A375 (cell line): ENCODE measurements around the gene CANX. TPM values are rescaled to one million over a fixed set of nuclear protein-coding genes. Genes with fewer than 3 reads are reported as not detected.

Source experiments
- total RNA-seq: library from RNA; depleted of rRNA; stranded (reverse); fragments of >200 nt; shearing (Covaris generic); gene quantifications from 2 replicates; pipeline ENCODE4 v1.2.3, GENCODE V29; 2014; rRNA removed

The CANX gene, protein sequence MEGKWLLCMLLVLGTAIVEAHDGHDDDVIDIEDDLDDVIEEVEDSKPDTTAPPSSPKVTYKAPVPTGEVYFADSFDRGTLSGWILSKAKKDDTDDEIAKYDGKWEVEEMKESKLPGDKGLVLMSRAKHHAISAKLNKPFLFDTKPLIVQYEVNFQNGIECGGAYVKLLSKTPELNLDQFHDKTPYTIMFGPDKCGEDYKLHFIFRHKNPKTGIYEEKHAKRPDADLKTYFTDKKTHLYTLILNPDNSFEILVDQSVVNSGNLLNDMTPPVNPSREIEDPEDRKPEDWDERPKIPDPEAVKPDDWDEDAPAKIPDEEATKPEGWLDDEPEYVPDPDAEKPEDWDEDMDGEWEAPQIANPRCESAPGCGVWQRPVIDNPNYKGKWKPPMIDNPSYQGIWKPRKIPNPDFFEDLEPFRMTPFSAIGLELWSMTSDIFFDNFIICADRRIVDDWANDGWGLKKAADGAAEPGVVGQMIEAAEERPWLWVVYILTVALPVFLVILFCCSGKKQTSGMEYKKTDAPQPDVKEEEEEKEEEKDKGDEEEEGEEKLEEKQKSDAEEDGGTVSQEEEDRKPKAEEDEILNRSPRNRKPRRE
- 338 and 380 TPM in 2 replicates for total RNA-seq

GRCh38 chr5:179698935-179699615, at the start of gene CANX:
CANX (plus strand) TSS chr5:179698967; CDS start chr5:179705682, 6,715 bp downstream.

GRCh38 chr5:179680780-179681401, 17.9 kb upstream of the CANX start, which contains the start of gene CBY3:
CBY3 (minus strand) TSS chr5:179681034; CDS start chr5:179680918, 116 bp downstream.

DNA sequence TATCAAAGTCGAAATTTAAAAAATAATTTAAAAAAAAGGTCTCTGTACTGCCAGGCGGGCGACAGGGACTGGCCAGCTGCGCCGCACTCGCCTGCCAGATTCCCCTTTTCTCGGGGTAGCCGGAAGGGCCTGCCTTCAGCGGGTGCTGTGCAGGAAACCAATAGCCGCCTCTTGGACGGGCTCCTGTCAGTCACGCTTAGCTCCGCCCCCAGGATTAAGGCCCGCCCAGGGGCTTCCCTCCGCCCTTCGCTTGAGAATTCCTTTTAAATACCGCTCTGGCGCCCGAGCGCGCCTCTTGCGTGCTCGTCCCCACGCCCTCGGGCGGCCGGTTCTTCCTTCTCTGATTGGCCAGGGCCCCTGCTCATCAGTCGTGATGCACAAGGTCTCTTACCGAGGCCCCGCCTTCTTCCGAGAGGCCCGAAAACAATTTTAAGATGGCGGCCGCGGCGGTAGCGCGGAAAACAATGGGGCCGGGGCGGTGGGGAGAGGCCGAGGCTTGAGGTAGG, 33.7 kb downstream of the CANX start, which contains the start of gene MAML1:
Gene MAML1 (plus strand): TSS at position 411 of the 506 bp plus-strand sequence. CDS start 291 bp downstream, outside the sequence.

Other genes with a start within 250 kb of the CANX start
- gene RUFY1, start 148.4 kb upstream of the CANX start, total RNA-seq, result 40.6 and 48.9 TPM in 2 replicates
- 698 and 794 TPM in 2 replicates for gene HNRNPH1, start 75.3 kb upstream of the CANX start, total RNA-seq
- gene CBY3, start 17.9 kb upstream of the CANX start, total RNA-seq, result not detected in 2 replicates
- 10.1 and 12.6 TPM in 2 replicates for gene MAML1, start 33.9 kb downstream of the CANX start, total RNA-seq
- 1.2 TPM in 1 of 2 replicates, not detected in the other for gene LTC4S, start 95.0 kb downstream of the CANX start, total RNA-seq
- 130 and 148 TPM in 2 replicates for gene MGAT4B, start 107.9 kb downstream of the CANX start, total RNA-seq
- gene SQSTM1, start 121.9 kb downstream of the CANX start, total RNA-seq, result 288 and 310 TPM in 2 replicates
- 15.5 and 19.2 TPM in 2 replicates for gene MRNIP, start 159.8 kb downstream of the CANX start, total RNA-seq
- gene TBC1D9B, start 208.9 kb downstream of the CANX start, total RNA-seq, result 39.6 and 44.9 TPM in 2 replicates